HCT116 (cell line): ENCODE results near the gene MTG2. TPM values are rescaled to one million over a fixed set of nuclear protein-coding genes. Genes with fewer than 3 reads are reported as not detected.

ENCODE experiments used
- ATAC-seq: fragments of 200-7000 bp; cut with Tn5 transposase; 2 replicates; pipeline ENCODE4 v1.9.1; 2020; ENCODE audit warnings: mild to moderate bottlenecking, moderate library complexity
- BruUV-seq: library from RNA; stranded (reverse); fragments of 400-500 nt; replicated peaks from 2 replicates; lab custom pipeline; 2021; lab: Mats Ljungman, UMichigan
- CTCF ChIA-PET: fragments of 300-600 bp; sonication (Branson Sonifier 250); formaldehyde crosslinking; loops from one replicate; lab custom pipeline; 2021; ENCODE audit warnings: antibody characterized with exemption; lab: Charles Lee
- POLR2A ChIA-PET: fragments of 300-600, 350-600 bp; sonication (Branson Sonifier 250); formaldehyde crosslinking; loops from one replicate; lab custom pipeline; 2021; ENCODE audit warnings: antibody characterized with exemption; lab: Charles Lee
- RAD21 ChIA-PET, 2 experiments: fragments of 300-600 bp; sonication (Branson Sonifier 250); formaldehyde crosslinking; loops; one replicate each; lab custom pipeline; 2023; ENCODE audit warnings: low total read pairs in 2 of 2; ENCODE audit not compliant: uncharacterized antibody in 2 of 2, unreplicated experiment in 2 of 2, low non-redundant PET in 1 of 2; lab: Charles Lee
- DNase-seq: peaks from one replicate; pipeline ENCODE4 v3.0.0-alpha.2; 2010; ENCODE audit warnings: low read depth, low spot score
- H2AFZ ChIP-seq: fragments of 200-600 bp; shearing (Covaris generic), sonication (generic); 2 replicates; pipeline ENCODE4 v1.6.1; 2017; ENCODE audit warnings: low read depth, mixed run types, mixed read lengths, antibody characterized with exemption, low read length; ENCODE audit not compliant: poor library complexity, severe bottlenecking
- H3K27ac ChIP-seq: 2 replicates; pipeline ENCODE4 v1.5.1; 2012; ENCODE audit warnings: low read depth, low read length
- H3K27me3 ChIP-seq: fragments of 200-600 bp; sonication (generic); 2 replicates; pipeline ENCODE4 v1.6.1; 2016; ENCODE audit warnings: mixed run types, low read length, mixed read lengths; ENCODE audit not compliant: insufficient read depth
- H3K36me3 ChIP-seq, 2 experiments: fragments of 200-500 bp in 1 of 2; fragments of 200-600 bp in 1 of 2; sonication (Bioruptor generic) in 1 of 2; sonication (generic) in 1 of 2; 2 replicates each; pipeline versions ENCODE4 v1.5.1 to v1.6.1; 2014 to 2016; ENCODE audit warnings: low read length in 2 of 2, inconsistent platforms in 1 of 2, mixed read lengths in 1 of 2, mixed run types in 1 of 2; ENCODE audit not compliant: insufficient read depth in 2 of 2, control insufficient read depth in 1 of 2
- H3K4me1 ChIP-seq, 2 experiments: fragments of 200-600 bp in 1 of 2; sonication (generic) in 1 of 2; 2 replicates each; pipeline versions ENCODE4 v1.5.1 to v1.6.1; 2012 to 2017; ENCODE audit warnings: low read length in 2 of 2, inconsistent platforms in 1 of 2, mild to moderate bottlenecking in 1 of 2, mixed read lengths in 1 of 2, mixed run types in 1 of 2, moderate library complexity in 1 of 2; ENCODE audit not compliant: insufficient read depth in 2 of 2, control insufficient read depth in 1 of 2
- H3K4me2 ChIP-seq: fragments of 200-600 bp; sonication (generic); 2 replicates; pipeline ENCODE4 v1.6.1; 2017; ENCODE audit warnings: mixed run types, low read length, mixed read lengths
- H3K4me3 ChIP-seq, 2 experiments: fragments of 200-600 bp in 1 of 2; sonication (generic) in 1 of 2; replicated peaks in 1 of 2; 2 replicates each; pipeline ENCODE4 v1.5.1; 2011 to 2016; ENCODE audit warnings: low read length in 2 of 2, control low read depth in 1 of 2, low read depth in 1 of 2, mild to moderate bottlenecking in 1 of 2, mixed read lengths in 1 of 2, mixed run types in 1 of 2
- H3K79me2 ChIP-seq: fragments of 200-600 bp; sonication (generic); 2 replicates; pipeline ENCODE4 v1.6.1; 2017; ENCODE audit warnings: mild to moderate bottlenecking, mixed run types, low read length, moderate library complexity, mixed read lengths; ENCODE audit not compliant: insufficient read depth
- H3K9ac ChIP-seq: fragments of 200-600 bp; sonication (generic); 2 replicates; pipeline ENCODE4 v1.6.1; 2016; ENCODE audit warnings: low read length, mixed read lengths
- H3K9me2 ChIP-seq: fragments of 200-600 bp; sonication (generic), shearing (Covaris generic); 2 replicates; pipeline ENCODE4 v1.6.1; 2017; ENCODE audit warnings: mixed run types, mild to moderate bottlenecking, moderate library complexity; ENCODE audit not compliant: insufficient read depth
- H3K9me3 ChIP-seq, 2 experiments: fragments of 200-500 bp in 1 of 2; fragments of 200-600 bp in 1 of 2; sonication (Bioruptor generic) in 1 of 2; sonication (generic) in 1 of 2; 2 replicates each; pipeline ENCODE4 v1.6.1; 2014 to 2017; ENCODE audit warnings: low read length in 2 of 2, mixed read lengths in 2 of 2, inconsistent platforms in 1 of 2, low read depth in 1 of 2, mild to moderate bottlenecking in 1 of 2, mixed run types in 1 of 2, moderate library complexity in 1 of 2; ENCODE audit not compliant: control insufficient read depth in 1 of 2, insufficient read depth in 1 of 2
- H4K20me1 ChIP-seq: fragments of 200-600 bp; sonication (generic), shearing (Covaris generic); 2 replicates; pipeline ENCODE4 v1.6.1; 2017; ENCODE audit warnings: mixed run types, mild to moderate bottlenecking, moderate library complexity; ENCODE audit not compliant: insufficient read depth
- CBX3 ChIP-seq: IDR thresholded peaks from 2 replicates; pipeline ENCODE4 v1.6.1; 2012; ENCODE audit warnings: low read depth
- CEBPB ChIP-seq: IDR thresholded peaks from 2 replicates; pipeline ENCODE4 v1.6.1; 2012; ENCODE audit warnings: low read depth
- EGR1 ChIP-seq: IDR thresholded peaks from 2 replicates; pipeline ENCODE4 v1.6.1; 2012; ENCODE audit warnings: low read depth
- ELF1 ChIP-seq: IDR thresholded peaks from 2 replicates; pipeline ENCODE4 v1.6.1; 2012; ENCODE audit warnings: low read depth, borderline replicate concordance
- EZH2 ChIP-seq: fragments of 200-600 bp; sonication (generic); IDR thresholded peaks from 2 replicates; pipeline ENCODE4 v1.6.1; 2017; ENCODE audit warnings: antibody characterized with exemption, mixed run types
- EZH2phosphoT487 ChIP-seq: fragments of 200-600 bp; IDR thresholded peaks from 2 replicates; pipeline ENCODE4 v1.6.1; 2018; ENCODE audit warnings: antibody characterized with exemption, borderline replicate concordance
- FOSL1 ChIP-seq: IDR thresholded peaks from 2 replicates; pipeline ENCODE4 v1.6.1; 2012; ENCODE audit warnings: low read depth
- JUND ChIP-seq: IDR thresholded peaks from 2 replicates; pipeline ENCODE4 v1.6.1; 2012
- POLR2AphosphoS5 ChIP-seq: IDR thresholded peaks from 2 replicates; pipeline ENCODE4 v1.6.1; 2011; ENCODE audit warnings: mild to moderate bottlenecking, low read depth, low read length, moderate library complexity
- SIN3A ChIP-seq: IDR thresholded peaks from 2 replicates; pipeline ENCODE4 v1.6.1; 2012; ENCODE audit warnings: low read depth
- SP1 ChIP-seq: IDR thresholded peaks from 2 replicates; pipeline ENCODE4 v1.6.1; 2012; ENCODE audit warnings: low read depth
- SRF ChIP-seq: IDR thresholded peaks from 2 replicates; pipeline ENCODE4 v1.6.1; 2012; ENCODE audit warnings: low read depth
- TCF7L2 ChIP-seq: IDR thresholded peaks from 2 replicates; pipeline ENCODE4 v1.7.0; 2011; ENCODE audit warnings: borderline replicate concordance, inconsistent platforms; ENCODE audit not compliant: insufficient read depth, insufficient read length; ENCODE audit errors: extremely low read depth
- YY1 ChIP-seq: IDR thresholded peaks from 2 replicates; pipeline ENCODE4 v1.6.1; 2011; ENCODE audit warnings: low read length, low read depth, moderate library complexity, mild to moderate bottlenecking; ENCODE audit not compliant: insufficient replicate concordance; ENCODE audit errors: extremely low read depth
- ZNF274 ChIP-seq: fragments of 200-500 bp; sonication (Bioruptor generic); IDR thresholded peaks from 2 replicates; pipeline ENCODE4 v1.6.1; 2014; ENCODE audit warnings: mild to moderate bottlenecking, low read depth, low read length, inconsistent platforms
- intact Hi-C: fragments of 100-400 bp; cut with micrococcal nuclease; formaldehyde crosslinking; loops from 2 replicates; pipeline ENCODE4 v1.10.0; 2022
- total RNA-seq: library from RNA; stranded (reverse); gene quantifications from one replicate; pipeline ENCODE4 v1.2.1, GENCODE V29; 2021; ENCODE audit not compliant: unreplicated experiment
- TF ChIP-seq, protein P1 (sequence below): IDR thresholded peaks from 2 replicates; pipeline ENCODE4 v1.6.1; 2012; ENCODE audit warnings: low read depth
- TF ChIP-seq, protein P2 (sequence below), 3 experiments: fragments of 200-600 bp in 1 of 3; sonication (generic) in 1 of 3; IDR thresholded peaks in 2 of 3; conservative IDR thresholded peaks in 1 of 3; 2 replicates each; pipeline ENCODE4 v1.5.1; 2012 to 2017; ENCODE audit warnings: low read depth in 2 of 3, low read length in 2 of 3, antibody characterized with exemption in 1 of 3, borderline replicate concordance in 1 of 3, control low read depth in 1 of 3, mild to moderate bottlenecking in 1 of 3, mixed read lengths in 1 of 3, mixed run types in 1 of 3, moderate library complexity in 1 of 3; ENCODE audit not compliant: insufficient read depth in 1 of 3
- TF ChIP-seq, protein P3 (sequence below): IDR thresholded peaks from 2 replicates; pipeline ENCODE4 v1.6.1; 2011; ENCODE audit warnings: mild to moderate bottlenecking, low read length, moderate library complexity; ENCODE audit not compliant: insufficient replicate concordance; ENCODE audit errors: extremely low read depth
- TF ChIP-seq, protein P4 (sequence below): IDR thresholded peaks from 2 replicates; pipeline ENCODE4 v1.6.1; 2012

The MTG2 gene
- total RNA-seq, 1 experiment from 2014 or later = 43.3 TPM

DNA sequence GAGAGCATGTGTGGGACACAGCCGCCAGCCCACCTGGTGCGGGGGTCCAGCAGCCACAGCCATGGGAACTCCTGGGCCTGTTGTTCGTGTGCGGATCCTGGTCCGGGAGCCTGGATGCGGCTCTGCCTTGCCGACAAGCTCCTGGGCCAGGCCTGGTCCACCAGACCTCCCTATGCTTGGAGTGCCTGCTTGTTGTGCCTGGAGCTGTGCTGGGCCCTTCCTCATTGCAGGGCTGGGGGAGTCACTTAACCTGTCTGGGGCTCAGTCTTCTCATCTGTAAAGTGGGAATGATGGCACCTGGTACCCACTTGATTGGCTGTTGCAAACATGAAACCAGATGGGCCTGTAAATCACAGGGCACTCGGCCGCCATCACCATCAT is 52.9 kb downstream of the MTG2 start:
- Histone ChIP-seq H3K4me2 (no peak overlapping the region), H3K36me3 (no peaks in the 10 kb centered on the region), H3K9ac (no peak overlapping the region), H2AFZ (no peak overlapping the region), H3K4me3 (no peak overlapping the region), H3K9me3 (no peaks in the 10 kb centered on the region), H3K79me2 (peaks cover 17% of the 10 kb centered on the region), H3K4me1 (peaks cover 5 to 30% of the 10 kb centered on the region in 2 experiments; a peak in 3 of 4 replicates), H3K9me2 (no peaks in the 10 kb centered on the region), H3K27ac (no peak overlapping the region), H4K20me1 (no peaks in the 10 kb centered on the region), H3K27me3 (no peaks in the 10 kb centered on the region)
- TF ChIP-seq CEBPB (no peak), YY1 (no peak), SRF (no peak), JUND (no peak), SIN3A (no peak), ZNF274 (no peak), ELF1 (no peak), POLR2AphosphoS5 (no peak), TCF7L2 (no peak), CBX3 (no peak), SP1 (no peak), EZH2 (no peak), FOSL1 (no peak), EZH2phosphoT487 (no peak), EGR1 (no peak)
- TF ChIP-seq, protein P1, sequence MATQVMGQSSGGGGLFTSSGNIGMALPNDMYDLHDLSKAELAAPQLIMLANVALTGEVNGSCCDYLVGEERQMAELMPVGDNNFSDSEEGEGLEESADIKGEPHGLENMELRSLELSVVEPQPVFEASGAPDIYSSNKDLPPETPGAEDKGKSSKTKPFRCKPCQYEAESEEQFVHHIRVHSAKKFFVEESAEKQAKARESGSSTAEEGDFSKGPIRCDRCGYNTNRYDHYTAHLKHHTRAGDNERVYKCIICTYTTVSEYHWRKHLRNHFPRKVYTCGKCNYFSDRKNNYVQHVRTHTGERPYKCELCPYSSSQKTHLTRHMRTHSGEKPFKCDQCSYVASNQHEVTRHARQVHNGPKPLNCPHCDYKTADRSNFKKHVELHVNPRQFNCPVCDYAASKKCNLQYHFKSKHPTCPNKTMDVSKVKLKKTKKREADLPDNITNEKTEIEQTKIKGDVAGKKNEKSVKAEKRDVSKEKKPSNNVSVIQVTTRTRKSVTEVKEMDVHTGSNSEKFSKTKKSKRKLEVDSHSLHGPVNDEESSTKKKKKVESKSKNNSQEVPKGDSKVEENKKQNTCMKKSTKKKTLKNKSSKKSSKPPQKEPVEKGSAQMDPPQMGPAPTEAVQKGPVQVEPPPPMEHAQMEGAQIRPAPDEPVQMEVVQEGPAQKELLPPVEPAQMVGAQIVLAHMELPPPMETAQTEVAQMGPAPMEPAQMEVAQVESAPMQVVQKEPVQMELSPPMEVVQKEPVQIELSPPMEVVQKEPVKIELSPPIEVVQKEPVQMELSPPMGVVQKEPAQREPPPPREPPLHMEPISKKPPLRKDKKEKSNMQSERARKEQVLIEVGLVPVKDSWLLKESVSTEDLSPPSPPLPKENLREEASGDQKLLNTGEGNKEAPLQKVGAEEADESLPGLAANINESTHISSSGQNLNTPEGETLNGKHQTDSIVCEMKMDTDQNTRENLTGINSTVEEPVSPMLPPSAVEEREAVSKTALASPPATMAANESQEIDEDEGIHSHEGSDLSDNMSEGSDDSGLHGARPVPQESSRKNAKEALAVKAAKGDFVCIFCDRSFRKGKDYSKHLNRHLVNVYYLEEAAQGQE = no peak
- TF ChIP-seq, protein P2, sequence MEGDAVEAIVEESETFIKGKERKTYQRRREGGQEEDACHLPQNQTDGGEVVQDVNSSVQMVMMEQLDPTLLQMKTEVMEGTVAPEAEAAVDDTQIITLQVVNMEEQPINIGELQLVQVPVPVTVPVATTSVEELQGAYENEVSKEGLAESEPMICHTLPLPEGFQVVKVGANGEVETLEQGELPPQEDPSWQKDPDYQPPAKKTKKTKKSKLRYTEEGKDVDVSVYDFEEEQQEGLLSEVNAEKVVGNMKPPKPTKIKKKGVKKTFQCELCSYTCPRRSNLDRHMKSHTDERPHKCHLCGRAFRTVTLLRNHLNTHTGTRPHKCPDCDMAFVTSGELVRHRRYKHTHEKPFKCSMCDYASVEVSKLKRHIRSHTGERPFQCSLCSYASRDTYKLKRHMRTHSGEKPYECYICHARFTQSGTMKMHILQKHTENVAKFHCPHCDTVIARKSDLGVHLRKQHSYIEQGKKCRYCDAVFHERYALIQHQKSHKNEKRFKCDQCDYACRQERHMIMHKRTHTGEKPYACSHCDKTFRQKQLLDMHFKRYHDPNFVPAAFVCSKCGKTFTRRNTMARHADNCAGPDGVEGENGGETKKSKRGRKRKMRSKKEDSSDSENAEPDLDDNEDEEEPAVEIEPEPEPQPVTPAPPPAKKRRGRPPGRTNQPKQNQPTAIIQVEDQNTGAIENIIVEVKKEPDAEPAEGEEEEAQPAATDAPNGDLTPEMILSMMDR (IDR thresholded peaks at IDR 0.05 in 2 of 3, conservative IDR thresholded peaks at IDR 0.05 in 1 of 3; ENCODE audit: borderline replicate concordance in 1 of 3, insufficient read depth in 1 of 3, low read depth in 2 of 3, low read length in 2 of 3) = no peak
- TF ChIP-seq, protein P3, sequence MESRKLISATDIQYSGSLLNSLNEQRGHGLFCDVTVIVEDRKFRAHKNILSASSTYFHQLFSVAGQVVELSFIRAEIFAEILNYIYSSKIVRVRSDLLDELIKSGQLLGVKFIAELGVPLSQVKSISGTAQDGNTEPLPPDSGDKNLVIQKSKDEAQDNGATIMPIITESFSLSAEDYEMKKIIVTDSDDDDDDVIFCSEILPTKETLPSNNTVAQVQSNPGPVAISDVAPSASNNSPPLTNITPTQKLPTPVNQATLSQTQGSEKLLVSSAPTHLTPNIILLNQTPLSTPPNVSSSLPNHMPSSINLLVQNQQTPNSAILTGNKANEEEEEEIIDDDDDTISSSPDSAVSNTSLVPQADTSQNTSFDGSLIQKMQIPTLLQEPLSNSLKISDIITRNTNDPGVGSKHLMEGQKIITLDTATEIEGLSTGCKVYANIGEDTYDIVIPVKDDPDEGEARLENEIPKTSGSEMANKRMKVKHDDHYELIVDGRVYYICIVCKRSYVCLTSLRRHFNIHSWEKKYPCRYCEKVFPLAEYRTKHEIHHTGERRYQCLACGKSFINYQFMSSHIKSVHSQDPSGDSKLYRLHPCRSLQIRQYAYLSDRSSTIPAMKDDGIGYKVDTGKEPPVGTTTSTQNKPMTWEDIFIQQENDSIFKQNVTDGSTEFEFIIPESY = no peak
- TF ChIP-seq, protein P4, sequence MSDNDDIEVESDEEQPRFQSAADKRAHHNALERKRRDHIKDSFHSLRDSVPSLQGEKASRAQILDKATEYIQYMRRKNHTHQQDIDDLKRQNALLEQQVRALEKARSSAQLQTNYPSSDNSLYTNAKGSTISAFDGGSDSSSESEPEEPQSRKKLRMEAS = no peak
- intact Hi-C loops = no loop called here
- ATAC-seq (no peak), DNase-seq (no peak)
- CTCF ChIA-PET = no interaction called here
- RAD21 ChIA-PET = no interaction called here
- POLR2A ChIA-PET = no interaction called here
- no TSS peak for BruUV-seq
